Measurements from ENCODE around the gene CAPS. TPM values are rescaled to one million over a fixed set of nuclear protein-coding genes. Genes with fewer than 3 reads are reported as not detected.

The CAPS gene
- polyA plus RNA-seq, 1 donor, result 6.3 TPM

DNA sequence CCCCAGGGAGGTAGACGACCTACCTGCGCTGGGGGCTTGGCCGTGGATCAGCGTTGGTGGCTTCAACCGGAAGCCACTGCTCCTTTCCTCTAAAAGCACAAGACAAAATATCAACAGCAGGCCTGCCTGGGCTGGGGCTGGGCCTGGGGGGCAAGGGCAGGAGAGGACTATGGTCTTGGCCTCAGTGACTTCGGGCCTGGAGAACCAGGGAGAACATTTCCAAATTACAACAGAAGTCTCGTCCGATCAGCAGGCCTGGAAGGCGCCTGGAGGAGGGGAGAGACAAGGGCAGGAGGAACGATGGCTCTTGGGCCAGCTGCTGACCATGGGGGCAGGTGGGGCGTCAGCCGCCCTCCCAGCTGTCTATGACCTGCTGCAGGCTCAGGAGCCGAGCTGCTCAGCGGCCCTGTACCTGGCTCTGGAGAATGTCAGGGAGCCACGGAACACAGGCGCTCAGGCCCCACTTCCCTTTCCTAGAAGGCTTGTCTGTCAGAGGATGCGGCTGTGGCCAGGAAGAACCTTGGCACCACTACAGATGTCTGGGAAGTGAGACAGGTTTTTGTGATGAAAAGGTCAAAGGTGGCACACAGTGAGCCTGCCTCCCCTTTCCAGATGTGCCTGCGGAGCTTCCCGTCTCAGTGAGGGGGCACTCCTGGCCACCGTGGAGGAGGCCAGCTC is 19.5 kb downstream of the CAPS start:
- DNase-seq (ENCODE audit: low read depth), result no peak

DNA sequence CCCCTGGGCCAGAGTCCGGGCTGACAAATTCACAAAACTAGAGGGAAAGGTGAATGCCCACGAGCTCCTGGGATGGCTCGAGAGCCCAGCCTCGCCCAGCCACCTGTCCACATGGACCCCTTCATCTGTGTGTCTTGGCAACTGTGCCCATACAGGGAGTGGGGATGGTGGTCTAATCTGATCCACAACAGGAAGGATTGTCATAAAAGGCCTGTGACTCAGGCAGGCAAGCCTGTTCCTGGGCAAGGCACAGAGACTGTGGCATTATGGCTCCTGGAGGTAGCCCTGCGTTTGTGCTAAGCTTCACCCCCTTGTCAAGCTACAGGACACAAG is 20.0 kb downstream of the CAPS start:
- no peak for DNase-seq (ENCODE audit: low read depth)

DNA sequence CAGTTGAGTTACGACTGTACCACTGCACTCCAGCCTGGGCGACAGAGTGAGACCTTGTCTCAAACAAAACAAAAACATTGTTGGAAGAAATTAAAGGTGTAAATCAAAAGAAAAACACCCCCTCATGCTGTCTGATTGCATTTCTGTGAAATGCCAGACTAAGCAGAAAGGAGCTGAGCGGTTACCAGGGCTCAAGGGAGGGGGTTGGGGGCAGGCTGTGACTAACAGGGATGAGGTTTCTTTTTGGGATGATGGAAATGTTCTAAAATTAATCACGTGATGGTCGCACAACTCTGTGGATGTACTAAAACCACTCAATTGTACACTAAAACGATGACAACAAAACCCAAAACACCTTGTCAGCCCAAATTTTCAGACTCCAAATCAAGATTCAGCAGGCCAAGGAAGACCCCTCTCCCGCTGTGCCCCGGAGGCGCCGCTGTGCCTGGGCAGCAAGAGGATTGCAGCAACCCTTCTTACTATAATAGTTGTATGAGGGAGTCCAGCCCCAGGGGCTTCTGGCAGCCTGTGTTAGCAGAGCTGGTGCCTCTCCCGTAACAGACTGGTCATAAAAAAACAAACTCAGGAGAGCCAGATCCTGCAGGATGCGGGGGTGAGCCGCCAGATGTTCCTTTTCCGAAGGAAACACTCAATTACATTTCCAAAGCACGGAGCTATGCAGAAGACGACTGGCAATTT is 20.9 kb downstream of the CAPS start:
- no peak for DNase-seq (ENCODE audit: low read depth)

DNA sequence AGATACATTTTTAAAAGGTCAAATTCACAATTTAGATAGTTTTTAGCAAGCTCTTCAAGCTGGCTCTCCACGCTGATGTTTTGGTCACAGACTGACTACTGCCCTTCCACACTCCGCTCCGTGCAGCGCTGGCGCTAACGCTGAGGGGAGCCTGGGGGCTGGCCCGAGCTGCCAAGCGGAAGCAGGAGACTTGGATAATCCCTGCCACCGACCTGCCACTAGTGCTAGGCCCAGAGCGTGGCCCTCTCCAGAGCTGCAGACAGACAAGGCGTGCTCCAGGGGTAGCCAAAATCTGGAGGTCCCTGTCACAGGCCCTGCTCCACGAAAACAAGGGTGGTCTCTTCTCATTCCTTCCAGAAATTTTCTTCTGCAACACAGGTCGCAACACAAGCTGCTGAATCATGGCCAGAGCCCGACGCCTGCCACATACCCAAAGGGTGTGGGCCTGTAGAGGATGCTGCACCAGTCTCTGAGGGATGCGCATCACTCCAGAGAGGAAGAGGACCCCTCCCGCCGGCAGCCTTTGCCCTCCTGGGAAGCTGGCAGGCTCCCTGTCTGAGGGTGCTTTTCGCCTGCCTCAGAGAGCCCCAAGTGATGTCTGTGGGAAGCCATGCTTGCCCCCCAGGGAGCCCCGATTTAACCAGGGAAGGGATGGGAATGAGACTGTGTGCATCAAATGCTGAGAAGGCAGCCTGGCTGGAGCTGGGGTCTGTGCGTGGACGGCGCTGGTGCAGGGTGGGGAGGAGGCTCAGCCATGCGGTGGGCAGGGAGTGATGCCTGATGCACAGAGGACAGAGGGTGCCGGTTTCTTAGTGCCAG is 21.6 kb downstream of the CAPS start:
- DNase-seq (ENCODE audit: low read depth), result no peak

DNA sequence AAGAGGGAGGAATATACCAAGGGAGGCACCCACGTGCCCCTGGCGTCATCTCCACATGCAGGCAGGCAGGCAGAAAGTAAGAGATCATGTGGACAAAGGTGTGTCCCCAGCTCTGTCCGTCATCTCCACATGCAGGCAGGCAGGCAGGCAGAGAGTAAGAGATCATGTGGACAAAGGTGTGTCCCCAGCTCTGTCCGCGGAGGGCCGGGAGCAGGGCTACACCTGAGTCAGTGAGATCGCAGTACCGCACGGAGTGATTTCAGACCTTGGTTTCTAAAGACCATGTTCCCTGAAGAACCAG is 22.2 kb downstream of the CAPS start:
- no peak for DNase-seq (ENCODE audit: low read depth)

DNA sequence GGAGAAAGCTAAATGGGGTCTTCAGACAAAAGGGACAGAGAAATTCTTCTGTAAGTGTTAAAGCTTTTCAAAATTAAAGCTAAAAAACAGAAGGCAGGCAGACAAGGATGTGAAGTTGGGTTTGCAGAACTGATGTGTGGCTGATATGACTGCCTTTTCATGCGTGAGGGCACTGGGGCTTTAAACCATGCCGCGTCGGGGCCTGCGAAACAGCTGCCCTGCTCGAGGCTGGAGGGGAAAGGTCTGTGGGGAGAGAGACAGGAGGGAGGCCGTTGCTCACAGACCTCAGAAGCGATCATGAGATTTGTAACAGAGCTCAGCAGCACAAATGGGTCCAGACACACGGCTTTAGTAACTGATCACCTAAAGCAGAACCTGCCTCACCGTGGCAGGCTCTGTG is 23.5 kb downstream of the CAPS start:
- no peak for DNase-seq (ENCODE audit: low read depth)

DNA sequence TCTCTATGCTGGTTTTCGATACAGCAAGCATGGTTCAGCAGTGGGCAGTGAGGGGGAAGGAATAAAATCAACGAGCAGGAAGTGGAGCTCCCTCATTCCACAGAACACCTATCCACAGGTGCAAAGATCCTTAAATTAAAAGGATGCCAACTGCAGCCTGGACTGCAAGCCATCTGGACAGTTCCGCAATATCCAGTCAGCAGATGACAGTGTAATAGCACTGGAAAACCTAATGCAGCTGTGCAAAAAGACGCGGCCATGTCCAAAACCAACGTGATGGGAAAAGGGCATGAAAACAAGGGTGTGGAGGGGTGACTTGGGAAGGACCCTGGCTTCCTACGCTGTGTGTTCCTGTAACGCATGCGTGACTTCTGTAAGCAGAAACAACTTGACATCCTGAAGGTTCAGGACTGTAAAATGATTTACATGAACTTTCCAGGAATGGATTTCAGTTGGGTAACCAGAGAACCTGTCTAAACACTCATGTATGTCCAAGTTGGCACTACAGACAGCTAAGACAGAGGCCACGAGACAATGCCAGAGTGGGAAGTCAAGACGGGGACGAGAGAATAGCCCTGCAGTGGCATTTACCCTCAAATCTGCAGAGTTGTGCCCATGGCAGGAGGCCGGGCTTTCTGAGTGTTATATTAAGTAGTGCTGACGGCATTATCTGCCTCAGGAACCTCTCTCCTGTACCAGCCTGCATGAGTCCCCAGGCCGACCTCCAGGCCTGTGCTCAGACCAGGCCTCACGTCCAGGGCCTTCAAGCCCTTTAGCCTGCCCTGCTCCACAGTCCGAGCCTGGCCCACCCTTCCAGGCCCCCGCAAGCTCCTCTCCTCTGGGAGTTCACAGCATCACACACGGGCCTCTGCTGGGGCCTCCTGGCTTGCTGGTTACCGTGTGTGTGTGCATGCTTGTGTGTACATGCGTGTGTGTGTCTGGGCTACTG is 26.5 kb downstream of the CAPS start:
- no peak for DNase-seq (ENCODE audit: low read depth)

DNA sequence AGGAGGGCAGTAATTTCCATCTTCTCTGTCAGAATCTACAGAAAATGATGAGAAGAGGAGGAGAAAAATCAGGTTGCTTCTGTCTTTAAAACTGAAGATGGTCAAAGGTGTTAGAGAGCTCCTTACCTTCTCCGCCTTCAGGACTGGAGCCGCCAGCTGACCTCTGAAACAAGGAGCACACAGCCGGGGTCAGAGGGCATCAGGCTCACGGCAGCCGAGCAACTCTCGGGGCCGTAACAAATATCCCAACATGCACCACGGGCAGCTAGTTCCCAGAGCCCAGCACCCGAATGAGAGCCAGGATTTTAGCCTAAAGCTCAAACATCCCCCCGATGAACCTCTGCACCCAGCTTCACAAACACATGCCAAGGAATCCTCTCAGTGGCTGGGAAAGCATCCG is 27.6 kb downstream of the CAPS start:
- DNase-seq (ENCODE audit: low read depth), result no peak

DNA sequence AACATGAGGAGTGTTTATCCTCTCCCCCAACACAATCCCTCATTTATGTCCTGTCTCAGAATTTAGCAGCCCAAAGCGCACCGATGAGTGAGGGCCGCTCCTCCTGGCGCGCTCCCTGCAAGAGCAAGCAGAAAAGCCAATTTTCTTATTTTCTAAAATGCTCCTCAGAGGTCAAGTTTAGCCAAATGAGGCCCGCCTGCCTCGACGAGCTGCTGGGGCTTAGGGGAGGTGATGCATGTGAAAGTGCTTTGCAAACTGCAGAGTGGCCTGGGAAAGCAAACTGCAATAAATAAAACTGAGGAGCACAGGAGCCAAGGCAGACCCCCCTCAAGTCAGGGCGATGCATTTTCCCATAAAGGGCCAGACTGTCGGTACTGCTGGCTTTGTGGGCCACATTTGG is 29.0 kb downstream of the CAPS start:
- DNase-seq (ENCODE audit: low read depth), result no peak

DNA sequence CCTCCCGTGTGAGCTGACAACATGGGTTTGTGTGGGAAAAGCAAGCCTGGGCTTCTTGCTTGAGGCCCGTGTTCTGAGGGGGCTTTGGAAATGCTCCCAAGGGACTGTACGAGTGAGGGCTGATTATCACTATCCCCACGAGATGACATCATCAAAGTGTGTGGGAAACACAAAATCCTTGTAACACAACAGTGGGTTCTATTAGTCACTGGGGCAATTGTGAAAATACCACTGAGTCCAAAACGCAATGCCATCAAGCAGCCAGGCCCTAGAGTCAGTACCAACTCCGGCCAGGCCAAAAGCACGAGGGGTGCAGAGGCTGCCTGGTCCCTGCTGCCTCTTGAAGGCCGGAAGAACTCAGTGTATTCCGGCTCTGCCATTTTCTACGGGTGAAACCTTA is 29.6 kb downstream of the CAPS start:
- DNase-seq (ENCODE audit: low read depth), result no peak

DNA sequence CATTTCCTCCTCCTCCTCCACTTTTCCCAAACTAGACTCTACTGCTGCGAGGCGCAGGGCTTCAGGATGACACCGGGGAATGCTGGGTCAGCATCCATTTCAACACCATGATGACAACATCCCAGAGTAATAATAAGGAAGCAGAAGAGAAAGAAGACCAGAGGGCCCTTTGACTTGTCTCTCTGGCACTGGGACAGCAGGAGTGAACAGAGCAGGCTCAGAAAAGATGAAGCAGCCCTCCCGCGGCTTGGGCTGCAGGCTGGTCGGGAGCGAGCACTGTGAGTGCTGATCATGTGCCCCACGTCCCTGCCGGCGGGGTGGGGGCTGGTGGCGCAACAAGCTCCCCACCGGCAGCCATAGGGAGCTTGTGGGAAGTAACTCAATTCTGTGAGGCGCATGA is 33.4 kb downstream of the CAPS start:
- no peak for DNase-seq (ENCODE audit: low read depth)

DNA sequence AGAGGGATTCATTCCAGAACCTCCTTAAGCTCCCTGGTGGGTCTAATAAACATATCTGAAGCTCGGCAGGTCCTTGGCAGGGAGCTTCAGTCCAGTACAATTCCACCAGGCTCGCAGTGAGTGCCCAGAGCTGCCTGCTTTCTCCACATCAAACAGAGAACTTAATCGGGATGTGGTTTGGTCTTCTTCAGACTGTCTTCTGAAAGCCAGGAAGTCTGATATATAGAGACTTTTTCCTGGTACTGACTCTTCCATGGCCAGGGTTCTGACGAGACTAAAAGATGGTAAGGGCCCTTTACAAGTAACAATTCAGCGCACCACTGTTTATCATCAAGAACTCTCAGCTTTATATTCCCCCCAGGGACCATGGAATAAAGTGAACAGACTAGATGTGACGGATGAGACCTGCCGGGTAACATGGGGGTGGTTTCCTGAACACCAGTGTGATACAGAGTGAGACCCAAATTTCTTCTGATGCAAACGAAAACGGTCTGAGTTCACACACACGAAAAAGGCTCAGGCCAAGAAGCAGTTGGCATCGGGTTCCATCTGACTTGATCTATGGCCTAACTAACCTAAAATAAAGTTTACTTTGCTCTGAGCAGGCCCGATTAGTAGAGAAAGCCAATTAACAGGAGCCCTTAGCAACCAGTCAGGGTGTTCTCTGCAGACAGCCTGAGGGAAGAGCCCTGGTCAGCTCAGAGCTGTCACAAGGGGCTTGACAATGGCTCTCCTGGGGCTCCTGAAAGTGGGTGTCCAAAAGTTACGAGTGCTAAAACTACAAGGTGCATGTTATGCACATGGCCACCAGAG is 34.9 kb downstream of the CAPS start:
- DNase-seq (ENCODE audit: low read depth), result no peak

DNA sequence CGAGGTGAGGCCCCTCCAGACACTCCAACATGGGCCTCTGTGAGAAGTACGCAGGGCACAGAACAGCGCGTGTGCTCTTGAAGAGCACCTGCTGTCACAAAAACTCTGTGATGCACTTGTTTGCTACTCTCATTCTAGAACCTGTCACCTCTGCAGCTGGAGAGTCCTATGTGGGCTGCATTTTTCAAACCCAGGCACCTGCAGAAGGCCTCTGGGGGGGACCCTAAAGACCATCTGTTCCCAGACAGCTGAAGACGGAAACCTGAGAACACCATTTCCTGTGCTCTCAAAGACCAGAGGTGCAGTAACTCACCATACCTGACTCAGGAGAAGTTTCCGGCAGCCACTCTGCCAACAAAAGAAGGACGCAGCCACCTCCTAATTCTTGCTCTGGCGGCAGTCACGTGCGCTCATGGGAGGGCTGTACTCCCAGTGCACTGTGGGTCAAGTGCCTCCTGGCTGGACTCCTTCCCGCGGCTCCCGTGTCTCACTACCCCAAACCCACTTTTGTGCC is 35.8 kb downstream of the CAPS start:
- no peak for DNase-seq (ENCODE audit: low read depth)

DNA sequence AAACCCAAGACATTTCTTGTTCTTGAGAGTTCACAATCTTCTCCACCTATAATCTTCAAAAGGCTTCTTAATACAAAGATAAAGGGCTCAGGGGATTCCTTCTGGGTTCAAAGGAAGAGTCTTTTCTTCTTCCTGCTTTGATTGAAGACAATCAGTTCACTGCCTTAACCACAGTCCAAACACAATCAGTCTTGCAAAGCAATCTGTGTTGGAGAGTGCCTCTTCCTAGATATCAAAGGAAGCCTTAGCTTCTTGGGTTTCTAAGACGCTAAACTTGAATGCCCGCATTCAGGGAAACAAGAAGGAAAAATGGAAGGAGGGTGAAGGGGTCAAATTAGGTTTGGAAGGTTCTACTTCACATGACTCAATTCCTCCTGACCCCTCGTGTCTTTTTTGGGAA is 36.7 kb downstream of the CAPS start:
- DNase-seq (ENCODE audit: low read depth), result no peak

DNA sequence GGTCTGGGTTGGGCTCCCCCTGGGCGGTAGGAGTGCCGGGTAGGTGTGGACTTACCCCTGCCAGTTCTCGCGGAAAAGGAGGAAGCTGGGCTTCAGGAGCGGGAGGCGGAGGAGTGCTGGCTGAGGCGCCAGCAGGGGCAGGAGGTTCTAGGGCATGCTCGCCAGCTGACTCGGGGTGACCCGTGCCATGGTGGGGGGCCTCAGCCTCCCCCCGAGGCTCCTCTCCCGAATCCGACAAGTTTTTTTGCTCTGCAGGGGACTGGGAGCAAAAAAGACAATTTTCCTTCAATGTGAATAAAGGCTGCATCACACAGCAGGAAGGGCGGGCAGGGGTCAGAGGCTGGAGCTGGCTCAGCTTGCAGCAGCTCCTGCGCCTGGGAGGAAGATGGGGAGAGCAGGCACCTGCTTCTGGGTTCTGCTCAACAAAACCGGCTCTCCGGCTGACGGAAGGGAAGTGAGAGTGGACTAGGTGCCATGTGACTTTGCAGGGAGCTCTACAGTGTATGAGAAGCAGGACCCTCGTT is 37.3 kb downstream of the CAPS start:
- DNase-seq (ENCODE audit: low read depth), result no peak

DNA sequence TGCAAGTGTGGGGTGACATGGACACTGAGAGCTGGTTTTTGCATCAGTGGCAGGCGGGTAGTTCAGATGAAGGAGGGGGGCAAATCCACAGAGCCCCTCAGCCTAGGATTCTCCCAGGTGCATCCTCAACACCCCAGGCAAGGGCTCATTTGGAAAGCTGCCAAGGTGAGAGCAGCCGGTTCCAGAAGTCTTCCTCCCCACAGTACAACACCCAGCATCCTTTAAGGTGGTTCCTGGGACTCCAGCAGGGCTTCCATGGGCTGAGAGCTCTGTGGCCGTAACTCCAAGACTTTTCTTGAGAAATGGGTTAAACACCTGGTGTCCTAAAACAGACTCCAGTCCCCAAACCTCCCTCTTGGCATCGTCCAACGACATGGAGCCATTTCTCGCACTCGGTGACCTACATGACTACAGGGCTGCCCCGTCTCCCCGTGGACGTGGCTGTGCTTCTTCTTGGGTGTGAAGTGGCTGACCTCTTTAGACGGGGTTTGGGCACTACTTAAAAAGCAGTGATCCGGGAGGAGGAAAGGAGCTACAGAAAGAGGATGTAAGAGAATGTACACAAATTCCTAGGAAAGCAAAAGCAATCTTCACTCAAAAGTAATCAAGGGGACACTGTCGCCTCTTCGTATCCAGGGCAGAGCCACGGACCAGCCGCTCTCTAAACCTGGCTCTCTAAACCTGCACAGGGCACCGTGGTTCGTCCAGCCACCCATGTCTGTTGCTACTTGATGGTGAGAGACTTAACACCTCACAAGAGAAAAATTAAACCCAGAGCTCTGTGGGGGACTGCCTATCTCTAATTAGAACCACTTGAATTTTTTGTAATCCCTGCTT is 38.4 kb downstream of the CAPS start:
- DNase-seq (ENCODE audit: low read depth), result no peak

DNA sequence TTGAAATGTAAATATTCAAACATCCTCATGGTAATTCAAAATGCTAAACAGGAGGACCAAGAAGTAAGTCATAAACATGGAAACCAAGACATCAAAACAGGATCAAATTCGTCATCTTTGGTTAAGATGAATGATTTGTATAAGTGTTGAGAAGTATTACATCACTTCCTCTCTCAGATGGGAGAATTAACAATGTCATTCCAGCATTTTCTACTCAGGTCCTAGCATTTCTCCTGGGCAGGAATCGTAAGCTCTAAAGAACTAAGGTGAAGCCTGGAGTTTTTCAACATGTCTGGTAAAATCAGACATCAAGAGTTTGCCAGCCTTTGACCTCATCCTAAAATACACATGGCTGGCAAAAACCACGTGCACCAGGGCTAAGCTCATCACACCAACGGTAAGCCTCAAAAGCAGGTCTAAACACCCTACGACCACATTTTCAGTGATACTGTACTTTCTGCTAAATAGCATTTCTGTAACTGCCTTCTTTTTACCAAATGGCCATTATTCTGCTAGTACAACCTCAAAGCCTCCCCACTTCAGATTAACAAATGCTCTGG is 39.1 kb downstream of the CAPS start:
- no peak for DNase-seq (ENCODE audit: low read depth)

DNA sequence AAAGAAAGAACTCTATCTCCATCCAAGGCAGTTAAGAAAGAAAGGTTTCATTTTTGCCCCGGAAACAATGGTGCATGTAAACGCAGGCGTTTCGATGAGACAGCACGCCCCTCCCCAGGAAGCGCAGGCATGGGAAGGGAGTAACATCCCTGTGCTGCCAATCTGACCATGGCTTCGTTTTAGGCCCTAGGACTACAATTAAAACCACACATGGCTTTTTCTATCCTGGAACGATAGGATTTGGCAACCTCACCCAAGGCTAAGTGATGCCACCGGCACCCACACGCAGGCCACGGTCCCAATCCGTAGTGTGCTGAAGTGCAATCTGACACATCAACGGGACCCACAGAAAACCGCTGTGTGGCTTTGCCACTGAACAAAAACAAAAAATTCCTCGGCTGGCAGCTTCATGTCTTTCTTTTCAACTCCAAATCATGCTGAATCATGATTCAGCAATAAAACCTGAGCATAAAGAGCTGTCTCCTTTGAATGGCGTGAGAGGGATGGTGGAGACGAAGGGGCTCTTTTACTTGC is 39.7 kb downstream of the CAPS start:
- DNase-seq (ENCODE audit: low read depth), result no peak

DNA sequence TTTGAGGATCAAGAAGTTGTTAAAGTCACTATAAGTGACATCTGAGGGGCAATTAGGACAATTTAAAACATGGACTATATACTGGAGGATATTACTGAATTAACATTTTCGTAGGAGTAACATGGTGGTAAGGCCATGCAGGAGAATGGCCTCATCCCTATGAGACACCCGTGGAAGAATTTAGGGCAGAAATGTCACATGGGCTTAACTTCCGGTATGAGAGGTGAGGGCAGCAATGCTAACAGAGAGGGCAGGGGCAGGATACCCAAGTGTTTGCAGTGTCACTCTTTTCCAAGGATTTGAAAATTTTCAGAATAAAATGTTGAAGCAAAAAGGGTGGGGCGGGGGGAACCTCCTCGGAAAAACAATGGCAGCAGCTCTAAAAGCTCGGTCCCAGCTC is 40.2 kb downstream of the CAPS start:
- DNase-seq (ENCODE audit: low read depth), result no peak
